ENCODE results near the gene SACM1L.
"Not testable (repeated sequence)": the region's sequence is repeated elsewhere in the genome, so short reads cannot be mapped to it uniquely, and the experiment has no call there.

Gene SACM1L

DNA sequence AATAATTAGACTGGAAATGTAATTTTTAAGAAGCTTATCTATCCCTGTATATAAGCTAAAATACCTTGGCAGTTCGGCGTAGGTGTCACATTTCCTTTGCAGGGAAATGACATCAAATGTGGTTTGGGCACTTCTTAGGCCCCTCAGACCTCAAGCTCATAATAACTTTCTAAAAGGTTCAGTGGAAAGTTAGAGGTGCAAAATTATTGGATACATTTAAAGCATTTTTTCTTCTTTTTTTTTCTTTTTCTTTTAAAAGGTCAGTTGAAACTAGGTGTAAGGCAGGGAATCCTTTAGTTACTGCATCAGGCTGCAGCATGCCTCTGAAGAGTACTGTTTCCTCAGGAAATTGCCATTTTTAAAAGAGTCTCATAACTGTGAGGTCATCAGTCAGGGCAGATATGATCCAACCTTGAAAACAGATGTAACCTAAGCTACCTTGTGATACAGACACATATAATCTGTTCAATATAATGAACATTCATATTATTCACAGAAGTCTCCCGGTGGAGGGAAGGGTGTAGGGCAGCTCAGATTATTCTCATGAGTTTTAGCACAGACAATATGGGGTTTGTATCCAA, 4.8 kb downstream of the SACM1L start:
- no peak for DNase-seq

DNA sequence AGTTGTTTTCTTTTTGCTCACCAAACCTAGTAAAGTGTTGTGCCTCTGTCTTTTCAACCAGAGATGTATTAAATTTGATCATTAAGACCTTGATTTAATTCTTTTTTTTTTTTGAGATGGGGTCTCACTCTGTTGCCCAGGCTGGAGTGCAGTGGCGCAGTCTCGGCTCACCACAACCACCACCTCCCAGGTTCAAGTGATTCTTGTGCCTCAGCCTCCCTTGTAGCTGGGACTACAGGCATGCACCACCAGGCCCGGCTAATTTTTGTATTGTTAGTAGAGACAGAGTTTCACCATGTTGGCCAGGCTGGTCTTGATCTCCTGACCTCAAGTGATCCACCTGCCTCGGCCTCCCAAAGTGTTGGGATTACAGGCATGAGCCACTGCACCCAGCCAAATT, 6.0 kb downstream of the SACM1L start:
- DNase-seq = not testable (repeated sequence)

DNA sequence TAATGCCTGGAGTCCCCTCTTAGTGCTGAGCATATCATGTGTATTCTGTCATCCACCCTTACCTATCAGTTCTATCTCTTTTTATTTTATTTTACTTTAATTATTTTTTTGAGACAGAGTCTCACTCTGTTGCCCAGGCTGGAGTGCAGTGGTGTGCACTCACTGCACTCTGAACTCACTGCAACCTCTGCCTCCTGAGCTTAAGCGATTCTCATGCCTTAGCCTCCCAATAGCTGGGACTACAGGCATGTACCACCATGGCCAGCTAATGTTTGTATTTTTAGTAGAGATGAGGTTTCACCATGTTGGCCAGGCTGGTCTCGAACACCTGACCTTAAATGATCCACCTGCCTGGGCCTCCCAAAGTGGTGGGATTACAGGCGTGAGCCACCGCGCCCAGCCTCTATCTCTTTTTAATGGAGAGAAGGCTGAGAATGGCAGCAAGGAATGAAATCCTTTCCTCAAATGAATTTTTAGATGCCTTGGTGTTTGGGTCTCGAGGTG, 11.4 kb downstream of the SACM1L start:
- no peak for DNase-seq

DNA sequence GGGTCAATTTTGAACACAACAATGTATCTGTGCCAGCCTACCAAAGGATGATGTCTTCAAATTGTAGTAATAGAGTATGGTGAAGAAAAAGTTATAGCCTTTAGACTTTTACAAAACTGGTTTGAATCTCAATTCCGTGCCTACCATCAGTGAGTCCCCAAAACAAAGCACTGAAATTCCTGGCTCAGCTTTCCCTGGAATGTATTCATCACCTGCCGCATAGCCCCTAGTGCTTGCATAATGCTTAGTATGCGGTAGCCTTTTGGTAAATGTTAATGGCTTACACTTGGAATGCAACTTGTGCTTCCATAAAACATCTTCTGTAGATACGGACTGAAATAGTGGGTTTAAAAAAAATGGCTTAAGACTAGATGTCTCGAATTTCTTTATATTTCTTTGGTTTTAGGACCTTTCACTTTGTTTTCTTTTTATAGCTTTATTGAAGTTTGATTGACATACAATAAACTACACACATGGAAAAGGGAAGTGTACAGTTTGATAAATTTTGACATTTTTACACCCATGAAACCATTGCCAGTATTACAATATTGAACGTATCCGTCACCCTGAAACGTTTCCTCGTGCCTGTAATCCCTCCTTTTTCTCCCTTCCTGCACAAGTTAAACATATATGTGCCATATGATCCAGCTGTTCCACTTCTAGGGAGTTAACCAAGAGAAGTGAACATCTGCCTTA, 12.1 kb downstream of the SACM1L start:
- DNase-seq = no peak

DNA sequence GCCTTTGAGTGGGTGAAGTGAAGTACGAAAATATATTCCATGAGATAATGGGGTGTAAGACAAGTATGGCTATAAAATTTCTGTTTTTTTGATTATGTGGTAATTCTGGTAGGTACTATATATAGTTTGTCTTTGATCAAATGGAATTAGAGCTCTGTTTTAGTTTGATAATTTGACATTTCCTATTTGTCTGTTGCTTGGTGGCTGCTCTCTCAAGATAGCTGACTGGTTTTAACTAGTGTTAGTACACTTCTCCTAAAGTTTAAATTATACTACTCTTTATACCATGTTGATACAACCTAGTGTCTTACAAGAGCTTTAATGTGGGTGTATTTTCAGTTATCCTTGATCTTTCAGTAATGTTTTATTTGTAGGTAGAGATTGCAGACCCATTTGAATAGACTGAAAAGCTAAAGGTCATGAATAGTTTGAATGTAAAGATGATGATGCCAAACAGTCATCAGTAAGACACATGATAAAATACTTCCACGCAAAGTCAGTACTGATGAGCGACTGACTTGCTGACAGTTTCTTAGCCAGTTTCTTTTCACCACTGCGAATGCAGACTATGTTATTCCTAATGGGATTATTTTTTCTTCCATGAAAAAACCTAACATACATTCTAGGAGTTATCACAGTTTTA, 15.2 kb downstream of the SACM1L start:
- no peak for DNase-seq

DNA sequence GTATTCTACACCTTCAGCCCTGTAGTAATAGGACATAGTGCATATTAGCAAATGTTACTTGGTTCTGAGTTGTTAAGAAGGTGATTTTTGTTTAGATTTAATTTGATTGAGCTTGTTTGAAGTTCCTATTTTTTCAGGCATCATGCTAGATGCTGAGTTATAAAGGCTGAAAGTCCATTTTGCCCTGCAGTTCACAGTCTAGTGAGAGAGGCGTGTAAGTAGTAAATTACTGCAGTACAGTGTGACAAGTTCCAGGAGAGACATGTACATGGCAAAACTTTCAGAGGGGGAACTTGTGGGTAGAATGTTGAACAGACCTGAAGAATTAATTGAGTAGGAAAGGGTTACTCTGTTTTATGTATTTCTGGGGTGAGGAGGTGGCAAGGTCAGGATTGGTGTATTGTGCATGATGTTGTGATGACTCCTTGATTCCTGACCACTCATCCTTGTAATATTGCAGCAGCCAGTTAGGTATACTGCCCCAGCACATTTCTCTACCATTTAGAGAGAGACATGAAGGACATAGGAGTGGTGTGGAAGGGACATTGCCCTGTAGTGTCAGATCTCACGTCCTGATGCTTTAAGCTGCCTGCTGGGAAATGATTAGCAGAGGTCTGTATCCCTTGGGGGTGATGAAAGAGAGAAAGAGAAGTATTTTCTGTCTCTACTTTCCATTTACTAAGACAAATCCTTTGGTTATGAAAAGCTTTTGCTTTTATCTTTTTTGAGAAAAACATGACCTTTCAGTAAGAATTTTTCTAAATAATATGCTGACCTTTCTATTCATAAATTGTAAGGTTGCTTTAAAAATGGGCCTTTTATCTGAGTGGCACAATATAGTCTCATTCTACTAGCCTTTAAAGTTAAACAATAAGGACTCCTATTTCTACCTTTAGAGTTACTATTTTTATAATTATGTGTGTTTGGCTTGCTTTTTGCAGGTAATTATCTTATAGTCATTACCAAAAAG, 16.9 kb downstream of the SACM1L start:
- DNase-seq = no peak

DNA sequence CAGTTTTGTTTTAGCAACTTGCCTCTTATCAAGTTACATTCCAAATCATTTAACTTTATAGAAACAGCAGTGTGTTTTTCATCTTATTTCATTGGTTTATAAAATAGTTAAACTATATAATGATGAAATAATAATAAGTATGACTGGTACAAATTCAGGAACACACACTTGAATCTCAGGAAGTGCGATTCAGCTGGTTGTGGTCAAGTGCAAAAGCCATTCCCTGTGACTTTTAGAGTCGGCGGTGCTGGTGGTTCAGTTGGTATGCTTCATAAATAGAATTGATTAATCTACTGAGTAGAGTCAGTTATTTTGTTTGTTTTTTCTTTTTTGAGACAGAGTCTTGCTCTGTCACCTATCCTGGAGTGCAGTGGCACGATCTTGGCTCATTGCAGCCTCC, 22.7 kb downstream of the SACM1L start:
- no peak for DNase-seq

DNA sequence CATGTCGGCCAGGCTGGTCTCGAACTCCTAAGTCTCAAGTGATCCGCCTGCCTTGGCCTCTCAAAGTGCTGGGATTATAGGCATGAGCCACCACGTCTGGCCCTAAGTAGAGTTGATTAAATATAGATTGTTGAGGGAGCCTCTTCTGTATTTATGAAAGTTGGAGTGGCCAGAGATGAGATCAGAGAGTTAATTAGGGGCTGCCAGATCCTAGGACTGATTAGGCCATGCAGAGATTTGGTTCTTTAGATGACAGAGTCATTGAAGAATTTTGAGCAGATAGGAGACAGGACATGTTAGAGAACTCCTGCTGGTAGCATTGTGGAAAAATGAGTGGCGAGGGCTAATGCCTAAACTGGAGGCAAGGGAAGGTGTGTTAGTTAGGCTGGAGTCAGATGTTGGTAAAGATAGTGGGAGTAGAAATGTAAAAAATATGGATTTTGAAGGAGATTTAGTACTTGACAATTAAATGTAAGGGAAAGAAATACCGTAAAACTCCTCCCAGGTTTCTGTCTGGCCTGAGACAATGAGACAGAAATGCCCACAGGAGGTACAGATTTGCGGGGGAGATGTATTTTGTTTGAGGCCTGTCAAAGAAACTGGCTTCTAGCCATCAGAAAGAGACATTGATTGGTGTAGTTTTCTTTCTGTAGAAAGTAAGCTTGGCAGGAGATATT, 23.4 kb downstream of the SACM1L start:
- no peak for DNase-seq

DNA sequence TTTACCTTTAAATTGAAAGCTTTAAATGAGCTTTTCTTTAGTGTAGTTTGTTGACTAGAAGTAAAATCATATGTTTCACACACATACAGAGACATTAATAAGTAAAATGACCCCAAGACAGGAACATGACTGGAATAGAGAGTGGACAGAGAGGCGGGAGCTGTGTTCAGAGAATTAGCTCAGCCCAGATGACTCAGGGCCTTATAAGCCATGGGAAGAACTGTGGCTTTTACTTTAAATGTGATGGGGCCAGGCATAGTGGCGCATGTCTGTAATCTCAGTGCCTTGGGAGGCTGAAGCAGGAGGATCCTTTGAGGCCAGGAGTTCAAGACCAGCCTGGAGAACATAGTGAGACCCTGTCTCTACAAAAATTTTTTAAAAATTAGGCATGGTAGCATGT, 26.7 kb downstream of the SACM1L start:
- no peak for DNase-seq

DNA sequence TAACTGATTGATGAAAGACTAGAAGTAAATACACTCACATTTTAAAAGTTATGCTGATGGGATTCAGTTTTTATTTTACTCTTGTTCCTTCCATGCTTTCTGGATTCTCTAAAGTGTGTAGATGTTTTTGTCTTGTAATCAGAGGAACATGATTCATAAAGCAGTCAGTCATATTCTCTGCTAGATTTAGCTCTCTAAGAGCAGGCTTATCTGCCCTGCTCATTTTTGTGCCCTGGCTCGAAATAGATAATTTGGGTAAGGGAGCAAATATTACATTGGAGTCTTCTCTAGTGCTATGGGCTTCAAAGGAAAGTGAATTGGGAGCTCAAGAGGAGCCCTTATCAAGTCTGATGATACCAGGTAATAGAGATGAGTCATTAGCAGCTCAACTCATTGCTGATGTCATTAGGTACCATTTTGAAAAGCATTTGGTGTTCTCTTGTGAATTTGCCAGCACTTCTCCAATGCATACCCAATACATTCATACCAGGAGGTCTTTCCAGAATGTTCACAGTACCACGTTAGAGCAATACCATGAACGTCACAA, 27.7 kb downstream of the SACM1L start:
- no peak for DNase-seq

DNA sequence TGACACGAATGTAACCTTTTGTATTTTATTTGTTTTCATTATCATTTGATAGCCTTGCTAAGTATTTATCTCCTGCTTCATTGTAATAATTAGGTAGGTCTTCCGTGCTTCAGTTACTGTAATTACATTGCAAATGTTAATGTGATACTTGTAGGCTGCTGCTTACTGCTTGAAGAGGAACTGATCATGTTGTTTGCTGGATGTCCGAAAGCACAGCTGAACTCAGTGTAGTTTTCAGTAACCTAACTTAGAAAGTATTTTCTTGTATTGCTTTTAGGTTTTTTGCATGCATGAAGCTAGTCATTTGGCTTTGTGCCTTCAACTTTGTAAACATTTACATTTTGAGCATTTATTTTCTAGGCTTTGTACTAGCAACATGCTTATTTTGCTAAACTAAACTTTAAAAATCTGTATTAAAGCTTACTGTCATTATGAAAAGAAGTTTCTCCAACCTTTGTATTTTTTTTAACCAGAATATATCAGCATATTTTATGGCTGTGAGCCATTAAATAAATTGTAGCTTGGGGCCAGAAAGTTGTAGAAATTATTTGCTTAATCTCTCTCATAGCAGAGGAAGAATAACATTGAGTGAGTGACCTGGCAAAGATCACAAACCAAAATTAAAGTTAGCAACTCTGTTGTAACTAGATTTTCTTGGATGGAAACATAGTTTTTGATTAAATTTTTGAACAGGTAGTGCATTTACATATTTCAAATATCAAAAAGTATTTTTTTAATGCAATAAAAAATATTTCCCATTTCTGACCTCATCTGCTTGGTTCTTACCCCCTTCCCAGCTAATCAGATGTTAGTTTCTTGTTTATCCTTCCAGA, 30.7 kb downstream of the SACM1L start:
- no peak for DNase-seq

DNA sequence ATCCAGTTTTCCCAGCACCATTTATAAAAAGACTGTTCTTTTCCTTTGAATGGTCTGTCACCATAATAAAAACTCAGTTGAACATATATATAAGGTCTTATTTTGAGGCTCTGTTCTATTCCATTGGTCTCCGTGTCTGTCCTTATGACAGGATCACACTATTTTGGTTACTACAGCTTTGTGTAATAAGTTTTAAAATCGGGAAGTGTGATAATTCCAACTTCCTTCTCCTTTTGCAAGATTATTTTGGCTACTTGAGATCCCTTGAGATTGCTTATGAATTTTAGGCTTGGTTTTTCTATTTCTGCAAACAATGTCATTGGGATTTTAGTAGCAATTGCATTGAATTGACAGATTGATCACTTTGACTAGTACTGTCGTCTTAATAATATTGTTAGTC, 35.7 kb downstream of the SACM1L start:
- DNase-seq = no peak

DNA sequence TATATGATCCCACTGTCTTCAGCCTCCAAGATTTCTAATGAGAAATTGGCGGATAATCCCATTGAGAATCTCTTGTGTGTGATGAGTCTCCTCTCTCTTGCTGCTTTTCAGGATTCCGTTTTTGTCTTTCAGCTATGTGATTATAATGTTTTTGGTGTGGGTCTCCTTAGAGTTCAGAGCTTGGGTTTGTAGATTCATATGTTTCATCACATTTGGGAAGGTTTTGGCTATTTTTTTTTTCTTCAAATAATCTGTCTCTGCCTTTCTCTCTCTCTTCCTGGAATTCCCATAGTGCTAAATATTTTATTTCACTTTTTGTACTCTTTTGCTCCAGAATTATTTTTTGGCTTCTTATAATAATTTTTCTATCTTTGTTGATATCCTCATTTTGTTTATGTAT, 40.4 kb downstream of the SACM1L start:
- DNase-seq = no peak

DNA sequence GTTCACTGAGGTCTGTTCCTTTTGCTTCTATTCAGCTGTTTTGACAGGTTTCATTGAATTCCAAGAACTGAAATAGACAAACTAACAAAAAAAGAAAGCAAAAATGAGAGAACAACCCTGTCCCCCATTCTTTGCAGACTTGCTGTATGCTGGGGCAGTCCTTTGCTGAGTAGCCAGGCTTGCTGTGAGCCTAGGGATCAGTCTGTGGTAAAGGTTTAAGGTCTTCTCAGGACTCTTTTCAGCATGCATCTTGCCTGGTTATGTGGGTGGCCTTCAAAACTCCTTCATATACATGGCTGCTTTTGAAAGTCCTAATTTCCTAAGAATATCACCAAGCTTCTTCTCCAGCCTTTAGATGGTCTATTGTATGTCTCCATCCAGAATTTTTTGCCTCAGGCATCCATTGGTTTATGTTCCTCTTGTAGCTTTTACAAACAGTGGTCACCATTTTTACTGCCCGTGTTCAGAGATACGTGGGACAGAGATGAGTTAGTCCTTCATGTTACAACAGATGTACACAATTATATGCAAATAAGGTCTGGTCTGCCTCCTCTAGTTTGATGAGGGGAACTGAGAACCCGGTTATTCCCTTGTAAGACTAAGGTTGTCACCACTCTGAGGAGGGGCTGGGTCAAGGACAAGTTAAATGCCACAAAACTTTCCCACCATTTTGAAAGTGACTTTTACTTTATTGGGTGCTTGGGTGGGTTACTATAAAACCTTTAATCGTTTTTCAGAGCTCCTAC, 41.4 kb downstream of the SACM1L start:
- DNase-seq = no peak

DNA sequence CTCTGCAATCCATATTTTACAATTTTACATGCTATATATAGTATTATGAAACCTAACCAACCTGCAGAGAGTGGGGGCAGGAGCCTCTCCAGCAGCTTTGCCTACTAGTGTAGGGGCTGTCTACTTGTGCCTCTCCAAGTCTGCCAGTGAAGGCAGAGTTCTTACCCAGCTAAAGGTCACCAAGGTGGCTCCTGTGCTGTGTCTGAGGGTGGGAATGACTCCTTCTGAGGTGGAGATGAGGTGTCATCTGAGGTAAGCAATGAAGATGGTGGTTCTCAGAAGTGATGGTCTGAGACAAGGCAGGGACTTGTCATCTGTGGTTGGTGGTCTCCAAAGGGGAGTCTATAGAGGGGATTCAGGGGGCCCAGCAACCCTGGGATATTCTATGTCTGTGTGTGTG, 47.5 kb downstream of the SACM1L start:
- no peak for DNase-seq

DNA sequence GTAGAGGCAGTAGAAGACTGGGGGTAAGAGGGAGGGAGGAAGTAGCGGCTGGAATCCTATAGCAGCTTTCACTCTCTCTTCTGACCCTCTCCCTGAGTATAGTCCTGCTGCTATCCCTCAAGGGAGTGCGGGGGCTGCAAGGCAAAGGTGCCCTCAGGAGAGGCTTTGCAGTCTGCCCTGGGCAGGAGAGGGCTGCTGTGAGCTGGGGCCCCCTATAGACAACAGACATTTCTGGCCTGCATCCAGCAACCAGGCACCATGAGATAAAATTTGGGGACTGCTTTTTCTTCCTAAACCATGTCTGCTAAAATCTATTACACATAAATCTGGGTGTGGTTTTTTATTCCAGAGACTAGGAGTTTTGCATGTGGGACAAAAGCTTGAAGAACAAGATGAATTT, 48.0 kb downstream of the SACM1L start:
- no peak for DNase-seq

DNA sequence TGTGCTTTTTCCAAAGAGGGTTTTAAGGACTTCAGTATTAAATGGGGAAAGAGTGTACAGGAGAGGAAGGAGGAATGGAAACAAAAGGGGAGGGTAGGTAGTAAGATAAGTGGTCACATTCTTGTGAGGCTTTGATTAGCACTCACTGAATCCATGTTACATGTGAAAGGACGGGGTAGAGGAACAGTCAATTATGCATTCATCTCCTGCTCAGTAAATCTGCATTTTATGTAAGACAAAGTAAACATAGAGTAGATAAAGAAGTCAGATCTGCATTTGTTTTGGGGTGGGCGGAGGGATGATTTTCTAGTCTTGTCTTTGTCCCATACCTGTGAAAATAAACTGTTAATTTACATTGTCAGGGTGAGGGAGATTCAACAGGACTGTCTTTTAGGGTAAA, 50.8 kb downstream of the SACM1L start:
- no peak for DNase-seq

DNA sequence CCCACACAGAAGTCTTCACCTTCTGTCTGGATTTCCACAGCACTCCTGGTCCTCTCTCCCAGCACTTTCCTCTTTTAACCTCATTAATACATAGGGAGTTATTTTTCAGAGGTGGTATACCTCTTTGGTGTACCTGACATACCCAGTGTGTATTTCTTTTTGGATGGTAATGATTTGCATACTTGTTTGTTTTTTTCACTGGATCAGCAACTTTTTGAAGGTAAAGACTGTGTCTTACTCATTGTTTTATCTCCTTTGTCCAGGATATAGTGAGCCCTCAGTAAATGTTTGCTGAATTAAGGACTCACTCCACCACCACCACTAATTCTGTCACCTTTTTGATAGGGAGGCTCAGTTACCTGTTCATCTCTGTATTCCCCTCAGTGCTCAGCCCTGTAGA, 52.1 kb downstream of the SACM1L start:
- DNase-seq = no peak

DNA sequence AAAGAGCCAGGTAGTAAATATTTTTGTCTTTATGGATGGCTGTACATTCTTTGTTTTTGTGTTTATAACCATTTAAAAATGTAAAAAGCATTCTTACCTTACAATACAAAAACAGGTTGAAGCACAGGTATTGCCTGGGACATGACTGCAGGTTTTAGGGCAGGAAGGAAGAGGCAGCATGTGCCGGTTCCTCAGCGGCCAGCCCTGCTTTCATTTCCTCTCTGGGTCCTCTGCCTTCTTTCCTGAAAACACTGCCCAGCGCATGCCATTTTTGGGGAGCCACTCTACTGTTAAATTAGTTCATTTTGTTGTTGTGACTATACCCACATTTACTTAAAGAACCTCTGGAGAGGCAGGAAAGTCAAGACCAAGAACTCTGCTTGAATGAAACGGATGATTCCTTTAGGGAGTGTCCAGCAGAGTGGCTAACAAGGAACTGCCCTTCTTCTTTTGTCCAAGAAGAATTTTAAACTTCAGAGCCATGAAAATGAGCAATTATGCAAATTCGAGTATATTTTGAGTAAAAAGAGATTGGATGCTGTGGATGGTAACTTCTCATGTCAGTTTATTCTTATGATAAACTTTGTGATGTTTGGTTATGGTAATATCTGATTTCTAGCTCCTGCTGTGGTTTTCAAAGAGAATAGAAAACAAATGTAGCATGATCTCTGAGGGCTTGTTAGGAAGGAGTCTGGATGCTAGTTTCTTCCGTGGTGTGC, 52.7 kb downstream of the SACM1L start:
- DNase-seq = no peak

All from NCI-H748 treated with DMSO at 0.1 percent for 48 hours (cell line).